ENCODE measurements around the gene NEUROD2.

DNA sequence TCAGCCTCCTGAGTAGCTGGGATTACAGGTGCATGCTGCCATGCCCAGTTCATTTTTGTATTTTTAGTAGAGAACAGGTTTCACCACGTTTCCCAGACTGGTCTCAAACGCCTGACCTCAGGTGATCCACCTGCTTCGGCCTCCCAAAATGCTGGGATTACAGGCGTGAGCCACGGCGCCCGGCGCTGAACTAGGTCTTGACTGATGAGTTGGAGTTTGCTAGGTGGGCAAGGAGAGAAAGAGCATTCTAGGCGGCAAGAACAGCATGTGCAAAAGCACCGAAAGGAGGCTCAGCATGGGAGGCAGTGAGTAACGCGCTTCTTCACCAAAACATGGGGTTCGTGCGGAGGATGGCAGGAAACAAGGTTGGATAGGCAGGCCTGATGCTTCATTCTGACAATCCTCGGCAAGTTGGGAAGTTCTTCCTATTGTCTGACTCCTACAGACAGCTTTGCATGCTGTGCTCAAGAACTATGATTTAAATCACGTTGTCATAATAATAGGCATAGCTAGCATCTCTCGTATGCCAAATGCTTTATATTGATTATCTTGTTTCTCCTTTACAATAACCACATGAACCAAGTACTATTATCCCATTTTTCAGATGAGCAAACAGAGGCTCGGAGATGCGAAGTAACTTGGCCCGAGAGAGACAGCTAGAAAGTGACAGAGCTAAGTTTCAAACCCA, 26.5 kb downstream of the NEUROD2 start:
- no peak for TF ChIP-seq TAF1 (IDR thresholded peaks at IDR 0.05; ENCODE audit: borderline replicate concordance, low read depth, low read length)
- no peak for TF ChIP-seq POLR2A (IDR thresholded peaks at IDR 0.05; ENCODE audit: low read depth, low read length)
- no peak for TF ChIP-seq POLR2AphosphoS5 (IDR thresholded peaks at IDR 0.05; ENCODE audit: low read depth, low read length)

All from GM12892 (cell line).